ENCODE data around the gene FAU. TPM values are rescaled to one million over a fixed set of nuclear protein-coding genes. Genes with fewer than 3 reads are reported as not detected.

The FAU gene
- total and polyA plus RNA-seq, 2 of the 13 experiments (the other 11 are each of a cell fraction or from before 2014, with no cell fraction given) = 374 to 869 TPM

- no peak for TF ChIP-seq CBX1 (IDR thresholded peaks at IDR 0.05; ENCODE audit: low read depth)
- TF ChIP-seq ZNF496 (CRISPR knock-in tag; IDR thresholded peaks at IDR 0.05; ENCODE audit: insufficient replicate concordance) = no peak
- no peak for TF ChIP-seq SNAPC5 (CRISPR knock-in tag; IDR thresholded peaks at IDR 0.05; ENCODE audit: borderline replicate concordance)
- no peak for TF ChIP-seq NFYC (CRISPR knock-in tag; IDR thresholded peaks at IDR 0.05)
- TF ChIP-seq ISX (CRISPR knock-in tag; conservative IDR thresholded peaks at IDR 0.05) = no peak
- TF ChIP-seq CC2D1A (CRISPR knock-in tag; IDR thresholded peaks at IDR 0.05) = no peak
- TF ChIP-seq ZSCAN20 (CRISPR knock-in tag; IDR thresholded peaks at IDR 0.05; ENCODE audit: borderline replicate concordance) = no peak
- no peak for TF ChIP-seq SRY (CRISPR knock-in tag; IDR thresholded peaks at IDR 0.05)
- peak; percentile 60; the same call in 1 of the 2 replicates for TF ChIP-seq MAX (IDR thresholded peaks at IDR 0.05)
- no peak for TF ChIP-seq ZNF639 (CRISPR knock-in tag; conservative IDR thresholded peaks at IDR 0.05)
- peak; percentile 71; the same call in 1 of the 2 replicates for TF ChIP-seq PAF1 (CRISPR knock-in tag; IDR thresholded peaks at IDR 0.05)
- no peak for TF ChIP-seq ZBTB26 (CRISPR knock-in tag; IDR thresholded peaks at IDR 0.05; ENCODE audit: borderline replicate concordance)
- no peak for TF ChIP-seq HOXA9 (CRISPR knock-in tag; IDR thresholded peaks at IDR 0.05; ENCODE audit: borderline replicate concordance)
- TF ChIP-seq NR3C1 (CRISPR knock-in tag; IDR thresholded peaks at IDR 0.05) = no peak
- TF ChIP-seq AGO1 (IDR thresholded peaks at IDR 0.05; ENCODE audit: low read depth, low read length, poor library complexity, severe bottlenecking) = no peak
- TF ChIP-seq ZNF468 (CRISPR knock-in tag; IDR thresholded peaks at IDR 0.05) = no peak
- no peak for TF ChIP-seq ZNF281 (CRISPR knock-in tag; IDR thresholded peaks at IDR 0.05; ENCODE audit: borderline replicate concordance)
- no peak for TF ChIP-seq MYPOP (CRISPR knock-in tag; IDR thresholded peaks at IDR 0.05)
- TF ChIP-seq SMAD9 (CRISPR knock-in tag; IDR thresholded peaks at IDR 0.05) = no peak
- TF ChIP-seq E2F5 (CRISPR knock-in tag; conservative IDR thresholded peaks at IDR 0.05) = no peak
- no peak for TF ChIP-seq ZNF530 (CRISPR knock-in tag; IDR thresholded peaks at IDR 0.05; ENCODE audit: low read depth)
Observed at GRCh38 chr11:65116370-65117205, 5.3 kb downstream of the FAU start (continued).

Data from HepG2 (cell line).